GM23248 (cell line): ENCODE data around the gene ACD.
A peak's percentile ranks its signal among the peaks of the same experiment; 100 is the strongest.

ENCODE experiments used
- EZH2 ChIP-seq: fragments of 200-600 bp; sonication (generic); IDR thresholded peaks from 2 replicates; pipeline ENCODE4 v1.6.1; 2018; ENCODE audit warnings: antibody characterized with exemption, mild to moderate bottlenecking; ENCODE audit not compliant: insufficient read depth, poor library complexity, severe bottlenecking
- EZH2phosphoT487 ChIP-seq: fragments of 200-600 bp; sonication (generic); IDR thresholded peaks from 2 replicates; pipeline ENCODE4 v1.6.1; 2018; ENCODE audit warnings: antibody characterized with exemption, moderate library complexity, mild to moderate bottlenecking, low read depth; ENCODE audit not compliant: insufficient read depth

GRCh38 chr16:67648088-67648763 lies 11.8 kb downstream of the ACD start:
- TF ChIP-seq EZH2phosphoT487 (0 out of 2 replicates have a peak, but pooled peaks have one; percentile 26), EZH2 (no peak)
